Esophagus squamous epithelium (tissue), 4 donors: Measurements from ENCODE around the gene BLTP2.

Experiments used
- POLR2A ChIP-seq, 4 donors: fragments of 450-650 bp; IDR thresholded peaks; one replicate each; pipeline ENCODE4 v1.6.1; 2017; ENCODE audit warnings: antibody characterized with exemption in 4 of 4, mild to moderate bottlenecking in 4 of 4, moderate library complexity in 3 of 4
- TF ChIP-seq, protein P1 (sequence below), 6 experiments: fragments of 450-650 bp in 4 of 6; fragments of 200-600 bp in 2 of 6; sonication (generic) in 2 of 6; IDR thresholded peaks; one replicate each; pipeline ENCODE4 v1.5.1; 2016 to 2019; ENCODE audit warnings: antibody characterized with exemption in 6 of 6, mild to moderate bottlenecking in 4 of 6, moderate library complexity in 4 of 6

DNA sequence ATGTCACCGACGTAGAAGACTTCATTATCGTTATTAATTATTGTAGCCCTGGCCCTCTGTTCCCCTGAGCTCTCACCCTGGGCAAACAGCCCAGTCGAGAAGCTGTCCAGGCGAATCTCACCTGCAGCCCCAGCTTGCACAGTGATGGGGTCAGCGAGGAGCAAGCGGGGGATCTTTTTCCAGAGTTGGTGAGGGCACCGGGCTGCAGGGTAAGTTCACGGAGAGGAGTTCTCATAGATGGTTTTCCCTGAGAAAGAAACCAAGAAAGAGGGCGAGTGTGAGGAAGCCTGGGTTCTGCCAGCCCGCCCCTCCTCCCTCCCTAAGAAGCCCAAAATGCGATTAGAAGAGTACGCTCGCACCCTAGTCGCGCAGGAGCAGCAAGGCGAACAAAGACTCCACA, 46.6 kb downstream of the BLTP2 start:
- TF ChIP-seq, protein P1, sequence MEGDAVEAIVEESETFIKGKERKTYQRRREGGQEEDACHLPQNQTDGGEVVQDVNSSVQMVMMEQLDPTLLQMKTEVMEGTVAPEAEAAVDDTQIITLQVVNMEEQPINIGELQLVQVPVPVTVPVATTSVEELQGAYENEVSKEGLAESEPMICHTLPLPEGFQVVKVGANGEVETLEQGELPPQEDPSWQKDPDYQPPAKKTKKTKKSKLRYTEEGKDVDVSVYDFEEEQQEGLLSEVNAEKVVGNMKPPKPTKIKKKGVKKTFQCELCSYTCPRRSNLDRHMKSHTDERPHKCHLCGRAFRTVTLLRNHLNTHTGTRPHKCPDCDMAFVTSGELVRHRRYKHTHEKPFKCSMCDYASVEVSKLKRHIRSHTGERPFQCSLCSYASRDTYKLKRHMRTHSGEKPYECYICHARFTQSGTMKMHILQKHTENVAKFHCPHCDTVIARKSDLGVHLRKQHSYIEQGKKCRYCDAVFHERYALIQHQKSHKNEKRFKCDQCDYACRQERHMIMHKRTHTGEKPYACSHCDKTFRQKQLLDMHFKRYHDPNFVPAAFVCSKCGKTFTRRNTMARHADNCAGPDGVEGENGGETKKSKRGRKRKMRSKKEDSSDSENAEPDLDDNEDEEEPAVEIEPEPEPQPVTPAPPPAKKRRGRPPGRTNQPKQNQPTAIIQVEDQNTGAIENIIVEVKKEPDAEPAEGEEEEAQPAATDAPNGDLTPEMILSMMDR (IDR thresholded peaks at IDR 0.05), result no peak
- TF ChIP-seq POLR2A (IDR thresholded peaks at IDR 0.05), result no peak
